ENCODE results near the gene CYB5A. TPM values are rescaled to one million over a fixed set of nuclear protein-coding genes. Genes with fewer than 3 reads are reported as not detected.

CYB5A gene
- total RNA-seq, 1 donor from 2014 or later, result 213 TPM

DNA sequence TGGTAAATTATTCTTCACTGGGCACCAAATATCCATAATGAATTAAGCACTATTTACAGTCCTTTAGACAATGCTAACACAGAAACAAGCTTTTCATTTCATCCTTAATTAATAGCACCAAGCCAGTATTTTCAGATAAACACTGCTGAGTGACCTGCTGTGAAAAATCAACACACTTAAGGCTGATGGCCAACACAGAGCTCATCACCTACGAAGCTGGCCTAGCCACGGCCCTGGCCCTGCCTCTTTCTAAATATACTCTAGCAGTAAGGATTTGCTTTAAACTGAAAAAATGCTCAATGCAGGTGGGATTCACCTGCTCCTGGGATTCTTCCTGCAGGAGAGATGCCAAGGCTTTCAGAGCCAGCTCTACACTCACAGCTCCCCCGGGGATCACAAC, 18.4 kb downstream of the CYB5A start:
- no peaks in the 10 kb centered on the region for H3K27me3 Mint-ChIP-seq
- H3K36me3 Mint-ChIP-seq (ENCODE audit: insufficient read depth), result peaks cover 16% of the 10 kb centered on the region
- no peaks in the 10 kb centered on the region for H3K9me3 Mint-ChIP-seq (ENCODE audit: low read depth)
- DNase-seq (ENCODE audit: low spot score, unreplicated experiment), result no peak
- no peak overlapping the region for H3K4me3 Mint-ChIP-seq (ENCODE audit: low read depth)
- peak overlapping the region; percentile 47 for H3K27ac Mint-ChIP-seq
- H3K4me1 Mint-ChIP-seq (ENCODE audit: low read depth), result peaks cover 56% of the 10 kb centered on the region
- TF ChIP-seq, protein P1, sequence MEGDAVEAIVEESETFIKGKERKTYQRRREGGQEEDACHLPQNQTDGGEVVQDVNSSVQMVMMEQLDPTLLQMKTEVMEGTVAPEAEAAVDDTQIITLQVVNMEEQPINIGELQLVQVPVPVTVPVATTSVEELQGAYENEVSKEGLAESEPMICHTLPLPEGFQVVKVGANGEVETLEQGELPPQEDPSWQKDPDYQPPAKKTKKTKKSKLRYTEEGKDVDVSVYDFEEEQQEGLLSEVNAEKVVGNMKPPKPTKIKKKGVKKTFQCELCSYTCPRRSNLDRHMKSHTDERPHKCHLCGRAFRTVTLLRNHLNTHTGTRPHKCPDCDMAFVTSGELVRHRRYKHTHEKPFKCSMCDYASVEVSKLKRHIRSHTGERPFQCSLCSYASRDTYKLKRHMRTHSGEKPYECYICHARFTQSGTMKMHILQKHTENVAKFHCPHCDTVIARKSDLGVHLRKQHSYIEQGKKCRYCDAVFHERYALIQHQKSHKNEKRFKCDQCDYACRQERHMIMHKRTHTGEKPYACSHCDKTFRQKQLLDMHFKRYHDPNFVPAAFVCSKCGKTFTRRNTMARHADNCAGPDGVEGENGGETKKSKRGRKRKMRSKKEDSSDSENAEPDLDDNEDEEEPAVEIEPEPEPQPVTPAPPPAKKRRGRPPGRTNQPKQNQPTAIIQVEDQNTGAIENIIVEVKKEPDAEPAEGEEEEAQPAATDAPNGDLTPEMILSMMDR (IDR thresholded peaks at IDR 0.05; ENCODE audit: unreplicated experiment), result no peak

DNA sequence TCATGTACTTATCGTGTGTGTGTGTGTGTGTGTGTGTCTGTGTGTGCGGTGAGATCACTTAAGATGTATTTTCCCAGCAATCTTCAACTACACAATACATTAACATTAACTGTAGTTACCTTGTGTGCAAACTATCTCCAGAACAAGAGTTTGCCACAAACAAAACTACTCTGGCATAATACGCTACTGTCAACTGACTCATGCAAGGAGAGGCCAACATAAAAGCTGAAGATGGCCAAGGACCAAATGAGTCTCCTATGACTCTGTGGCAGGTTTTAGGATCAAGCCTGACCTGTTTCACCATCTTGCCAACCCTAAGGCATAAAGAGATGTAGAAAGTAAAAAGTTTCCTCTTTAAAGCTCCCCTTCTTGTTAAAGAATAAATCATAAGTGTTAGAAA, 20.1 kb downstream of the CYB5A start:
- Mint-ChIP-seq H3K4me1 (ENCODE audit: low read depth) (peaks cover 52% of the 10 kb centered on the region), H3K27ac (no peak overlapping the region), H3K9me3 (ENCODE audit: low read depth) (no peaks in the 10 kb centered on the region), H3K27me3 (no peaks in the 10 kb centered on the region), H3K36me3 (ENCODE audit: insufficient read depth) (peaks cover 15% of the 10 kb centered on the region), H3K4me3 (ENCODE audit: low read depth) (no peak overlapping the region)
- TF ChIP-seq, protein P1 (IDR thresholded peaks at IDR 0.05; ENCODE audit: unreplicated experiment), result no peak
- no peak for DNase-seq (ENCODE audit: low spot score, unreplicated experiment)

DNA sequence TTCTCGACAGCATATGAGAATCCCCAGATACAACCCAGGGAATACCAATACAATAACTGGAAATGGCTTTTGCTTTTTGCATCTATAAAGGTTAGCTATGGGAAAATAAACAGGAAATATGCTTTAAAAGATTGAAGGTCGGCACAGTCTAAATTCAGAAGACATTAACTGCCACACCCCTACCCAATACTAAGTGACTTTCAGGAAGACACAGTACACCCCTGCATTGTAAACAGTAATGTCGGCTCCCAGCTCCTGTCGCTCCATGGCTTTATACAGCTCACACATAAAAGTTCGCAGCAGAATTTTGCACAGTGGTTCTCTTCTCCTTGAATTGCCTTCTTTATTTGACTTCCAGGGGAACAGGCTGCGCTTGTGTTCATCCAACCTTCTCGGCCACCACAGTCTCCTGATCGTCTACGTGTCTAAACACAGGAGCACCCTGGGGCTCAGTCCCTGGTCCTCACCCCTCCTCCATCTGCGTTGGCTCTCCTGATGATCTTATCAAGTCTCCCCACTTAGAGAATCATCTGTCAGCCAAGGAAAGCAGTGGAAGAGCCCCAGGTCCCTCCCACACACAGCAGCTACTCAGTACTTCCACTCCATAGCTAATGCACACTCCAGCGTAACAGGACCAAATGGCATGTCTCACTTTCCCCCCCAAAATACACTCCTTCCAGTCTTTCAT, 22.7 kb downstream of the CYB5A start:
- TF ChIP-seq, protein P1 (IDR thresholded peaks at IDR 0.05; ENCODE audit: unreplicated experiment), result no peak
- Mint-ChIP-seq H3K36me3 (ENCODE audit: insufficient read depth) (peaks cover 29% of the 10 kb centered on the region), H3K27me3 (no peaks in the 10 kb centered on the region), H3K4me1 (ENCODE audit: low read depth) (peaks cover 44% of the 10 kb centered on the region), H3K9me3 (ENCODE audit: low read depth) (no peaks in the 10 kb centered on the region), H3K4me3 (ENCODE audit: low read depth) (no peak overlapping the region), H3K27ac (peak overlapping the region; percentile 74)
- no peak for DNase-seq (ENCODE audit: low spot score, unreplicated experiment)

DNA sequence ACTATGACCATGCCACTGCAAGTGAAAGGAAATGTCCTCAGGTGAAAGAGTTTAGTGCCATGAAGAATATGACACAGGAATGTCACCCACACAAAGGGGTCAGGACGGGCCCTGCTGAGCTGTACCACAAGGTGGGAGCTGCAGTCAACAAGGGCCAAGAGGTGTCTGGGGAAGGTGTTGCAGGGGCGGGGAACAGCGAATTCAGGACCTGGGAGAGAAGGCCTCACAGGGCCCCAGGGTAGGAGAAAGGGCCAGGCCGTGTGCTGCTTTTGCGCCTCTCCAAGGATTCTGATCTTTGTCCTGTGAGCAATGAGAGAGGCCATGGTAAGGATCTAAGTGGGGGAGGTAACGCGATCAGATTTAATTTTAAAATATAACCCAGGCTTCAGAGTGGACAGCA, 23.6 kb downstream of the CYB5A start:
- TF ChIP-seq, protein P1 (IDR thresholded peaks at IDR 0.05; ENCODE audit: unreplicated experiment), result no peak
- no peak for DNase-seq (ENCODE audit: low spot score, unreplicated experiment)
- Mint-ChIP-seq H3K4me1 (ENCODE audit: low read depth) (peaks cover 35% of the 10 kb centered on the region), H3K27me3 (no peaks in the 10 kb centered on the region), H3K36me3 (ENCODE audit: insufficient read depth) (peaks cover 30% of the 10 kb centered on the region), H3K4me3 (ENCODE audit: low read depth) (no peak overlapping the region), H3K9me3 (ENCODE audit: low read depth) (no peaks in the 10 kb centered on the region), H3K27ac (peak overlapping the region; percentile 74)

DNA sequence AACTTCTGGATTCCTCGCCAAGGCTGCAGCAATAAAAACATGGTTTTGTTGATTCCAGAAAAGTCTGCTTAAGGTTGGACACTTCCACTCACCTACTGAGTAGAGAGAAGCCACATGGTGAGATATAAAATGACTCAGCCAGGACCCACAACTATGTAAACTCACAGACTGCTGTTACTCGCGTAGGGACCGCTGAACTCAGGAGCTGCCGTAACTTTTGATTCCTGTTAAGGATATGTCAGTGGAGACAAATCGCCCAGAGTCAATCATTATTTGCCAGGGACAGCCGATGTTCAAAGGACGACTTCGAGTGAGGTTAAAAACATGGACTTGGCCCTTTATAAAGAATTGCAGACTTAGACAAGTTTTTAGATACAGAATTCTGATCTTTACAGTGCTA, 25.6 kb downstream of the CYB5A start:
- no peak for DNase-seq (ENCODE audit: low spot score, unreplicated experiment)
- Mint-ChIP-seq H3K4me3 (ENCODE audit: low read depth) (no peak overlapping the region), H3K4me1 (ENCODE audit: low read depth) (peaks cover 31% of the 10 kb centered on the region), H3K27ac (peak overlapping the region; percentile 41), H3K36me3 (ENCODE audit: insufficient read depth) (peaks cover 40% of the 10 kb centered on the region), H3K27me3 (no peaks in the 10 kb centered on the region), H3K9me3 (ENCODE audit: low read depth) (no peaks in the 10 kb centered on the region)
- TF ChIP-seq, protein P1 (IDR thresholded peaks at IDR 0.05; ENCODE audit: unreplicated experiment), result no peak
